Stomach (tissue), 9 donors: Measurements from ENCODE around the gene SPAG7. TPM values are rescaled to one million over a fixed set of nuclear protein-coding genes. Genes with fewer than 3 reads are reported as not detected.

Experiments
- DNase-seq, 2 donors: peaks; one replicate each; pipeline versions ENCODE4 v3.0.0 to v3.0.0-alpha.2; 2013 to 2019
- H3K27ac ChIP-seq, 5 donors: fragments of 200-600 bp in 4 of 5; sonication (generic) in 4 of 5; one replicate each; pipeline ENCODE4 v1.5.1; 2013 to 2019; ENCODE audit warnings: mild to moderate bottlenecking in 1 of 5, moderate library complexity in 1 of 5
- H3K27me3 ChIP-seq, 3 donors: fragments of 200-600 bp; sonication (generic); one replicate each; pipeline ENCODE4 v1.5.1; 2017 to 2019; ENCODE audit warnings: mixed run types in 1 of 3
- H3K36me3 ChIP-seq, 4 donors: fragments of 200-600 bp; sonication (generic); 1 replicate in 3 of 4; 2 replicates in 1 of 4; pipeline ENCODE4 v1.5.1; 2016 to 2019
- H3K4me1 ChIP-seq, 4 donors: fragments of 200-600 bp; sonication (generic); one replicate each; pipeline ENCODE4 v1.5.1; 2016 to 2019
- H3K4me3 ChIP-seq, 4 donors: fragments of 200-600 bp; sonication (generic) in 3 of 4; one replicate each; pipeline ENCODE4 v1.5.1; 2016 to 2019; ENCODE audit warnings: mild to moderate bottlenecking in 1 of 4
- H3K9me3 ChIP-seq, 4 donors: fragments of 200-600 bp; sonication (generic); one replicate each; pipeline ENCODE4 v1.5.1; 2016 to 2019
- EP300 ChIP-seq: sonication (generic); formaldehyde crosslinking; IDR thresholded peaks from one replicate; pipeline ENCODE4 v1.6.1; 2017; ENCODE audit warnings: antibody characterized with exemption
- POLR2A ChIP-seq, 4 donors: fragments of 450-650 bp; IDR thresholded peaks; one replicate each; pipeline ENCODE4 v1.6.1; 2016; ENCODE audit warnings: antibody characterized with exemption in 4 of 4, control low read depth in 2 of 4, mild to moderate bottlenecking in 1 of 4, moderate library complexity in 1 of 4
- POLR2AphosphoS5 ChIP-seq, 3 donors: sonication (generic); formaldehyde crosslinking; IDR thresholded peaks; one replicate each; pipeline ENCODE4 v1.6.1; 2016; ENCODE audit warnings: antibody characterized with exemption in 3 of 3
- WGBS, 5 donors: extraction: QIAGEN DNeasy Blood & Tissue Kit in 3 of 5; methylation state at CpG; one replicate each; pipeline versions ENCODE4 v1.1.5 to v1.1.7; 2013 to 2018; 5-methylcytosine and 5-hydroxymethylcytosine counted together
- intact Hi-C: fragments of 100-400 bp; cut with DNase I; formaldehyde crosslinking; loops from one replicate; pipeline ENCODE4 v1.15.1; 2023; ENCODE audit warnings: low total_unique reads
- polyA plus RNA-seq, 3 donors: library from polyadenylated mRNA; stranded (reverse); fragments of 200-250 nt; gene quantifications; one replicate each; pipeline ENCODE4 v1.2.3, GENCODE V29; 2013
- total RNA-seq, 5 donors: library from RNA; depleted of rRNA; stranded (reverse); fragments of >200 nt; gene quantifications; one replicate each; pipeline versions ENCODE4 v1.1.0 to v1.2.3, GENCODE V29; 2014 to 2016
- TF ChIP-seq, protein P1 (sequence below), 7 experiments: fragments of 450-650 bp in 4 of 7; fragments of 200-600 bp in 3 of 7; sonication (generic) in 3 of 7; IDR thresholded peaks; one replicate each; pipeline ENCODE4 v1.5.1; 2016 to 2019; ENCODE audit warnings: antibody characterized with exemption in 7 of 7, control low read depth in 2 of 7, mild to moderate bottlenecking in 1 of 7
- donor health status: healthy with polysubstance abuse.
- donor health status: Bipolar disorder and iron deficiency.
- donor health status: healthy.

The SPAG7 gene
- total and polyA plus RNA-seq, 8 donors, result 17.5 to 133 (median 67.0) TPM

DNA sequence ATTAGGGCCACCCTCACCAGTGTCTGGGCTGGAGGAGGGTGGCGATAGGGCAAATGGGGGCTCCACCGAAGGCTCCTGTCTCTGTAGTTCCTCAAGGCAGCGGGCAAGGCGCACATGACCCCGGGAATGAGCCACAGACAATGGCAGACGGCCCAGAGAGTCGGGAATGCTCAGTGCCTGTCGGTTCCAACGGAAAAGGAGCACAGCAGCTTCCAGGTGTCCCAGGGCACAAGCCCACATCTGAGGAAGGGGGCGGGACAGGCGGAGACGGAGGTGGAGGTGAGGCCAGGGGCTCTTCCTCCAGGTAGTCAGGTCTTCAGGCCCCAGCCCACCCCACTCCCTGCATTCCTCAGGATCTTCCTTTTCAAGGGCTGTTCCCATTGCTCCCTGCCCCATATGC lies 5.1 kb upstream of the SPAG7 start:
- H3K27ac ChIP-seq, result peak overlapping the region in 2 of 5 donors; percentile 29 to 54
- H3K27me3 ChIP-seq, result no peaks in the 10 kb centered on the region
- H3K4me3 ChIP-seq, result no peak overlapping the region
- 81 to 87% (median 82%) methylated on average over 12 of the region's 12 CpGs for WGBS, 5 donors
- no peak for TF ChIP-seq POLR2AphosphoS5 (IDR thresholded peaks at IDR 0.05)
- TF ChIP-seq POLR2A (IDR thresholded peaks at IDR 0.05), result no peak
- TF ChIP-seq EP300, result no peak
- TF ChIP-seq, protein P1, sequence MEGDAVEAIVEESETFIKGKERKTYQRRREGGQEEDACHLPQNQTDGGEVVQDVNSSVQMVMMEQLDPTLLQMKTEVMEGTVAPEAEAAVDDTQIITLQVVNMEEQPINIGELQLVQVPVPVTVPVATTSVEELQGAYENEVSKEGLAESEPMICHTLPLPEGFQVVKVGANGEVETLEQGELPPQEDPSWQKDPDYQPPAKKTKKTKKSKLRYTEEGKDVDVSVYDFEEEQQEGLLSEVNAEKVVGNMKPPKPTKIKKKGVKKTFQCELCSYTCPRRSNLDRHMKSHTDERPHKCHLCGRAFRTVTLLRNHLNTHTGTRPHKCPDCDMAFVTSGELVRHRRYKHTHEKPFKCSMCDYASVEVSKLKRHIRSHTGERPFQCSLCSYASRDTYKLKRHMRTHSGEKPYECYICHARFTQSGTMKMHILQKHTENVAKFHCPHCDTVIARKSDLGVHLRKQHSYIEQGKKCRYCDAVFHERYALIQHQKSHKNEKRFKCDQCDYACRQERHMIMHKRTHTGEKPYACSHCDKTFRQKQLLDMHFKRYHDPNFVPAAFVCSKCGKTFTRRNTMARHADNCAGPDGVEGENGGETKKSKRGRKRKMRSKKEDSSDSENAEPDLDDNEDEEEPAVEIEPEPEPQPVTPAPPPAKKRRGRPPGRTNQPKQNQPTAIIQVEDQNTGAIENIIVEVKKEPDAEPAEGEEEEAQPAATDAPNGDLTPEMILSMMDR (IDR thresholded peaks at IDR 0.05), result no peak
- no peaks in the 10 kb centered on the region for H3K9me3 ChIP-seq
- DNase-seq, result no peak
- intact Hi-C loops, result loop anchor here (10.0 kb wide), 2 partner anchors 68 to 92 kb away; partner anchors contain the start of gene CHRNE
- peaks cover 45 to 89% (median 85%) of the 10 kb centered on the region in 4 donors for H3K36me3 ChIP-seq
- H3K4me1 ChIP-seq, result peaks cover 20 to 48% (median 22%) of the 10 kb centered on the region in 4 donors

DNA sequence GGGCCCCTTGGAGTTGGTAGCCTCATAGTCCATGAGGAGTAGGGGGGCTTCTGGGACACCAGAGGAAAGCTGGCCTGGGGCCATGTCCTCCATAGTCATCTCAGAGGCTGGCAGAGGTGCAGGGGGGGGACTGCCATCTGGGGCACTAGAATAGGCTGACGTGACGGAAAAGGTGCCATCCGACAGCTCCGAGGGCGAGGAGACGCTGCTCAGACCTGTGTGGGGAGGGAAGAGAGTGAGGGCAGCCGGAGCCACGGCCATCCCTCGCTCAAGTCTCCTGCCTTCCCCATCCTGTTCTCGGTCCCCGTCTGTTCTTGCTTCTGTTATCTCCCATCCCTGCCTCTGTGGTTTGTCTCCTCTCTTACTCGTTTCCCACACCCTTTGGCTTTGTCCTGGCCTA lies 4.7 kb upstream of the SPAG7 start:
- peak overlapping the region in 4 of 5 donors; percentile 8 to 54 (median 22) for H3K27ac ChIP-seq
- peaks cover 20 to 48% (median 22%) of the 10 kb centered on the region in 4 donors for H3K4me1 ChIP-seq
- peaks cover 41 to 85% (median 81%) of the 10 kb centered on the region in 4 donors for H3K36me3 ChIP-seq
- 82 to 93% (median 91%) methylated on average over 11 to 12 of the region's 12 CpGs for WGBS, 5 donors
- H3K4me3 ChIP-seq, result no peak overlapping the region
- no peak for DNase-seq
- no peaks in the 10 kb centered on the region for H3K9me3 ChIP-seq
- H3K27me3 ChIP-seq, result no peaks in the 10 kb centered on the region
- intact Hi-C loops, result loop anchor here (10.0 kb wide), 2 partner anchors 68 to 92 kb away; partner anchors contain the start of gene CHRNE
- TF ChIP-seq, protein P1 (IDR thresholded peaks at IDR 0.05), result no peak
- TF ChIP-seq POLR2A (IDR thresholded peaks at IDR 0.05) (no peak), POLR2AphosphoS5 (IDR thresholded peaks at IDR 0.05) (no peak), EP300 (no peak)

DNA sequence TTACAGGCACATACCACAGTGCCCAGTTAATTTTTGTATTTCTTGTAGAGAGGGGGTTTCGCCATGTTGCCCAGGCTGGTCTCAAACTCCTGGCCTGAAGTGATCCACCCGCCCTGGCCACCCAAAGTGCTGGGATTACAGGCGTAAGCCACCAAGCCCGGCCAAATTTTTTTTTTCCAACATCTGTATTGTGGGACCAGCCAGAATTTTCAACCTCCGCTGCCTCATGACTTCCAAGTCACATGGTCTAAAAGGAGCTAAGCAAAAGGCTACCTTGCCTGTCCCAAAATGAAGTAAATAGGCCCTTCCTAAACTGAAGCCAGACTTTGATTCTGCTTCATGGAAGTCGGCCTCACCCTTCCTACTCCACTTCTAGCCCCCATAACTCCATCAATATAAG lies 4.2 kb upstream of the SPAG7 start:
- TF ChIP-seq, protein P1 (IDR thresholded peaks at IDR 0.05), result no peak
- no peak for TF ChIP-seq POLR2A (IDR thresholded peaks at IDR 0.05)
- no peak for TF ChIP-seq POLR2AphosphoS5 (IDR thresholded peaks at IDR 0.05)
- no peak for TF ChIP-seq EP300
- Histone ChIP-seq H3K4me3 (no peak overlapping the region), H3K27ac (peak overlapping the region in 4 of 5 donors; percentile 8 to 54 (median 22)), H3K9me3 (no peaks in the 10 kb centered on the region), H3K36me3 (peaks cover 36 to 80% (median 76%) of the 10 kb centered on the region in 4 donors), H3K27me3 (no peaks in the 10 kb centered on the region), H3K4me1 (peaks cover 20 to 48% (median 22%) of the 10 kb centered on the region in 4 donors)
- 67 to 89% (median 84%) methylated on average over 6 of the region's 6 CpGs for WGBS, 5 donors
- intact Hi-C loops, result loop anchor here (10.0 kb wide), 2 partner anchors 67 to 93 kb away; partner anchors contain the start of gene CHRNE
- DNase-seq, result no peak

DNA sequence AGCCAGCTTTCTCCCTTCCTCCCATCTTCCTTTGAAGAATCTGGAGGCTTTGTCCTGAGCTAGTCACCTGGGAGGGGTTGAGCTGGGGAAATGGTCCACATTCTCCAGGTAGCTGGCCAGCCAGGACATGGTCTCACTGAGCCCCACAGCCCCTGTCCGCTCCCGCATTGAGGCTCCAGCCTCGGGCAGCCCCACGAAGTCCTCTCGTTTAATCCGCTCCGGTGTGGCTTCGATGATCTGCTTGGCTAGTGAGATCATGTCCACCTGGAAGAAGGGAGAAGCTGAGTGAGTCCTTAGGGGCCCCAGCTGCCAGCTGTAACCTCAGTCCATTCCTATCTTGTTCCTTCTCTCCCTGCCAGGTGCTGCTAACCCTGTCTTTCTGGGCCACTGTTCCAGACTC lies 2.7 kb upstream of the SPAG7 start:
- TF ChIP-seq EP300, result no peak
- no peak for TF ChIP-seq POLR2A (IDR thresholded peaks at IDR 0.05)
- no peak for TF ChIP-seq POLR2AphosphoS5 (IDR thresholded peaks at IDR 0.05)
- TF ChIP-seq, protein P1 (IDR thresholded peaks at IDR 0.05), result no peak
- intact Hi-C loops, result loop anchor here (10.0 kb wide), 2 partner anchors 65 to 95 kb away; partner anchors contain the start of gene CHRNE
- Histone ChIP-seq H3K9me3 (no peaks in the 10 kb centered on the region), H3K36me3 (peaks cover 32 to 64% (median 62%) of the 10 kb centered on the region in 4 donors), H3K27me3 (no peaks in the 10 kb centered on the region), H3K4me3 (no peak overlapping the region), H3K27ac (peak overlapping the region in 4 of 5 donors; percentile 93 to 97 (median 94)), H3K4me1 (peaks cover 28 to 64% (median 37%) of the 10 kb centered on the region in 4 donors)
- WGBS, 5 donors, result 93 to 97% (median 93%) methylated on average over 8 of the region's 8 CpGs
- no peak for DNase-seq
